IMR-90 (cell line): Measurements from ENCODE around the gene PAIP1.

ENCODE experiments used
- CEBPB ChIP-seq: IDR thresholded peaks from 2 replicates; pipeline ENCODE4 v1.6.1; 2012; ENCODE audit warnings: low read depth, low read length, improper control_type of control experiment
- CHD1 ChIP-seq: IDR thresholded peaks from 2 replicates; pipeline ENCODE4 v1.6.1; 2012; ENCODE audit warnings: low read depth, low read length, improper control_type of control experiment
- FOS ChIP-seq: fragments of 150-350 bp; IDR thresholded peaks from 2 replicates; pipeline ENCODE4 v1.6.1; 2016; ENCODE audit warnings: low read depth, low read length
- MXI1 ChIP-seq: IDR thresholded peaks from 2 replicates; pipeline ENCODE4 v1.6.1; 2012; ENCODE audit warnings: low read depth, mild to moderate bottlenecking, low read length, moderate library complexity, borderline replicate concordance
- NFE2L2 ChIP-seq: fragments of 150-350 bp; IDR thresholded peaks from 2 replicates; pipeline ENCODE4 v1.6.1; 2016; ENCODE audit warnings: low read depth, mild to moderate bottlenecking, low read length
- POLR2A ChIP-seq: IDR thresholded peaks from 2 replicates; pipeline ENCODE4 v1.6.1; 2012; ENCODE audit warnings: mild to moderate bottlenecking, low read depth, low read length
- RAD21 ChIP-seq: IDR thresholded peaks from 2 replicates; pipeline ENCODE4 v1.6.1; 2012; ENCODE audit warnings: low read length, improper control_type of control experiment
- RFX5 ChIP-seq: IDR thresholded peaks from 2 replicates; pipeline ENCODE4 v1.8.0; 2012; ENCODE audit warnings: low read depth, mild to moderate bottlenecking, low read length, moderate library complexity
- TF ChIP-seq, protein P1 (sequence below): conservative IDR thresholded peaks from 2 replicates; pipeline ENCODE4 v1.5.1; 2012; ENCODE audit warnings: mild to moderate bottlenecking, low read depth, low read length, improper control_type of control experiment
- TF ChIP-seq, protein P2 (sequence below): fragments of 150-350 bp; IDR thresholded peaks from 2 replicates; pipeline ENCODE4 v1.6.1; 2017; ENCODE audit warnings: mild to moderate bottlenecking, antibody characterized with exemption, low read length, low read depth

DNA sequence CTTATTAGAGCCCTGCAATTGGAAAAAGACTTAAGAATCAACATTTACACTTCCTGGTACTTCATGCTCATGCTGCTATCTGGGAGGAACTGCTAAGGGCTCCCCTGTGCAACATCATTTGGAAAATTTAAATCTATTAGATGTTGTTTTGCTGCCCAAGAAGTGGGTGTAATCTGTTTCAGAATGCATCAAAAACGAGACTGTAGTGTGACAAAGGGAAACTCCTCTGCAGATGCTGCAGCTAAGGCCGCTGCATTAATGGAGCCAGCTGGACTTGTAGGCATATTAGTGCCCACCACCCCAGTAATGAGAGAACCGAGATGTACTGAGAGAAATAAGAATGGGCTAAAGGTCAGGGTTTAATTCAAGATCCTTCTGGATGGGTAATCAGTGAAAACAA, 11.1 kb upstream of the PAIP1 start:
- TF ChIP-seq CEBPB, result no peak
- TF ChIP-seq MXI1, result no peak
- TF ChIP-seq, protein P1, sequence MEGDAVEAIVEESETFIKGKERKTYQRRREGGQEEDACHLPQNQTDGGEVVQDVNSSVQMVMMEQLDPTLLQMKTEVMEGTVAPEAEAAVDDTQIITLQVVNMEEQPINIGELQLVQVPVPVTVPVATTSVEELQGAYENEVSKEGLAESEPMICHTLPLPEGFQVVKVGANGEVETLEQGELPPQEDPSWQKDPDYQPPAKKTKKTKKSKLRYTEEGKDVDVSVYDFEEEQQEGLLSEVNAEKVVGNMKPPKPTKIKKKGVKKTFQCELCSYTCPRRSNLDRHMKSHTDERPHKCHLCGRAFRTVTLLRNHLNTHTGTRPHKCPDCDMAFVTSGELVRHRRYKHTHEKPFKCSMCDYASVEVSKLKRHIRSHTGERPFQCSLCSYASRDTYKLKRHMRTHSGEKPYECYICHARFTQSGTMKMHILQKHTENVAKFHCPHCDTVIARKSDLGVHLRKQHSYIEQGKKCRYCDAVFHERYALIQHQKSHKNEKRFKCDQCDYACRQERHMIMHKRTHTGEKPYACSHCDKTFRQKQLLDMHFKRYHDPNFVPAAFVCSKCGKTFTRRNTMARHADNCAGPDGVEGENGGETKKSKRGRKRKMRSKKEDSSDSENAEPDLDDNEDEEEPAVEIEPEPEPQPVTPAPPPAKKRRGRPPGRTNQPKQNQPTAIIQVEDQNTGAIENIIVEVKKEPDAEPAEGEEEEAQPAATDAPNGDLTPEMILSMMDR, result no peak
- no peak for TF ChIP-seq POLR2A
- no peak for TF ChIP-seq RFX5
- no peak for TF ChIP-seq FOS
- no peak for TF ChIP-seq CHD1
- TF ChIP-seq, protein P2, sequence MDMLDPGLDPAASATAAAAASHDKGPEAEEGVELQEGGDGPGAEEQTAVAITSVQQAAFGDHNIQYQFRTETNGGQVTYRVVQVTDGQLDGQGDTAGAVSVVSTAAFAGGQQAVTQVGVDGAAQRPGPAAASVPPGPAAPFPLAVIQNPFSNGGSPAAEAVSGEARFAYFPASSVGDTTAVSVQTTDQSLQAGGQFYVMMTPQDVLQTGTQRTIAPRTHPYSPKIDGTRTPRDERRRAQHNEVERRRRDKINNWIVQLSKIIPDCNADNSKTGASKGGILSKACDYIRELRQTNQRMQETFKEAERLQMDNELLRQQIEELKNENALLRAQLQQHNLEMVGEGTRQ, result no peak
- no peak for TF ChIP-seq RAD21
- TF ChIP-seq NFE2L2, result no peak
